Activated naive CD4-positive, alpha-beta T cell (primary cell): ENCODE results near the gene ECHS1.

Source experiments
- DNase-seq, 4 experiments: peaks; one replicate each; lab custom pipeline; 2025; lab: John Stamatoyannopoulos, UW

ECHS1 gene

GRCh38 chr10:133358162-133358924 lies 14.8 kb downstream of the ECHS1 start:
- DNase-seq: no peak

DNA sequence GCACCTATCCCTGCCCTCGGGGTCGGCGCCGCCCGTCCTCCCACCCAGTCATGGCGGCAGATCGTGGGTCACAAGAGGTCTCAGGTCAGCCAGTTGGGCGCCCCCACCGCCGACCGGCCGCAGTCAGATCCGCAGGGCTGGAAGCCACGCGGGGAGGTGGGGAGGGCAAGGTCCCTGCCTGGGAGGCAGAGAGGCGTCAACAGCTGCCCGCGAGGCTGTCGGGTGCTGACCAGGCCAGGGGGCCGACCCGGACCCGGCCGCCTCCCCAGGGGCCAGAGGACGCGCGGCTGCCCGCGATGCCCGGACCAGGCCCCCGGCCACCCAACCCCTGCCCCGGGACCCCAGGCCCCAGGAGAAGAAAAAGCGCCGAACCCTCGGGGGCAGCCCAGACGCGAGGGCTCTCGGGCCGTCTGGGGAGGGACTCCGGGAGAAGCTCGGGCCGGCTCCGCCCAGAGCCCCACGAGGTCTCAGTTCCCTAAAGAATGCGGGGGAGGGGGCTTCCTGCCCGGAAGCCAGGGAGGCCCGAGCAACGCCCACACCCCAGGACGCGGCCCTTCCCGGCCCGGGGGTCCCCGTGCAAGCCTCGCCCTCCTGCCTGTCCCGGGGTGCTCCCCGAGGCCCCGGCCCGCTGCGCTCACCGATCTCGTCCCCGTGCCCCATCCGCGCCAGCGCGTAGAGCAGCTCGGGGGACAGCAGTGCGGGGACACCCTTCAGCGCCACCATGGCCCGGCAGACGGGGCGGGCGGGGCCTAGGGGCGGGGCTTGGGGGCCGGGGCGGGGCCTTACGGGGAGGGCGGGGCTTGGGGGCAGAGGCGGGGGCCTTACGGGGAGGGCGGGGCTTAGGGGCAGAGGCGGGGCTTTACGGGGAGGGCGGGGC lies 15.6 kb downstream of the ECHS1 start, which contains the start of gene FUOM:
TSS of gene FUOM (minus strand) at position 735 of the 877 bp plus-strand sequence. CDS start at position 723, 12 bp downstream.
- DNase-seq: peak; percentile 40 to 71 (median 54)

DNA sequence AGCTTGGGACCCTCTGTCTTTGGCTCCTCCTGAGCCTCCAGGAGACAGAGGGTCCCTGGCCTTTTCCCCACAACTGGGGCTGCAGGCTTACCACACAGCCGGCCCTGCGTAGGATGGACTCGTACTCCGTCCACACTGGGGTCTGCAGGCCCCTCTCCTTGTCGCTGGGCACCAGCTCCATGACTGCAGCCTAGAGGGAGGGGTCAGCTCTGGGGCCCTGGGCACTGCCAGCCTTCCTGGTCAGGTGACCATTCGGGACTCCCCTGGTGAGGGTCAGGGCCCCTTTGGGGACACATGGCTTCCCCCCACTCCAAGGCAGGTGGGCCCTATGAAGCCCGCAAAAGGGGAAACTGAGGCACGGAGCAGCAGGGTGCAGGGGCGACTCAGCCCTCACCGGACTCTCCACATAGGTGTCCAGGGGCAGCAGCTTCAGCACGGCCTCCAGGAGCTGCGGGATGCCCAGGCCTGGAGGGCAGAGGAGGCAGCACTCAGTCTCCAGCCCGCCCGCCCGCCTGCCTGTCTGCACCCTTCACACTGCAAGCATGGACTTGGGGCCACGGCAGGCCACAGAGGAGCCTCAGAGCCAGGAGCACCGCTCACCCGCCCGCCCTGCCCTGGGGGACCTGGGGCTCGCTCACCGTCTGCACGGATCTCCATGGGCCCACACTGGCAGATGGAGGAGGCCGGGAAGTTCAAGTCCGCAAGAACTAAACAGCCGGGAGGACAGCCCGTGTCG lies 16.4 kb downstream of the ECHS1 start:
- DNase-seq: no peak

- no peak for DNase-seq
Observed at GRCh38 chr10:133355991-133356390, 17.2 kb downstream of the ECHS1 start.

GRCh38 chr10:133355266-133355665 lies 17.9 kb downstream of the ECHS1 start:
- no peak for DNase-seq

DNA sequence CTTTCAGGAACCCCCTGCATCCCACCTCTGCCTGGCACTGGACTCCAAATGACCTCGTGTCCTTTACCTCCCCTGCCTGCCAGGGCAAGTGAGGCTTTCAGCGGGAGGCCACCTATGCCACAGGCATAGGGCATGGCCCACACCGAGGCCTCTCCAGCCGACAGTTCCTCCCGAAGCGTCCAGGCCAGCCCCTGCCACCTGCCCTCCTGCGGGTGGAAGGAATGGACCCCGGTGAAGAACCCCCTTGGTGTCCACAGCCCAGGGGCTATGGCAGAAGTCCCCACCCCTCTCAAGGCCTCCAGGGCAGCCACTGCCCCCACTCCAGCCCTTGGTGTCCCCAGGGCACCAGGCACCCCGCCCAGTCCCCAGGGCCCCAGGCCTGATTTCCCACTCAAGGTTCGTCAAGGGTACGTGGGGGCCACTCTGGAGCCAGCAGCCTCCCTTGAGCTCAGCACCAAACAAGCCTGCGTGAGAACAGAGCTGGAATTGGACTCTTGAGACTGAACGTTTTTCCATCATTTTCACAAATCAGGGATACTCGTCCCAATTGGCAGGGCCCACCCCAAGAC lies 18.4 kb downstream of the ECHS1 start:
- DNase-seq: no peak

DNA sequence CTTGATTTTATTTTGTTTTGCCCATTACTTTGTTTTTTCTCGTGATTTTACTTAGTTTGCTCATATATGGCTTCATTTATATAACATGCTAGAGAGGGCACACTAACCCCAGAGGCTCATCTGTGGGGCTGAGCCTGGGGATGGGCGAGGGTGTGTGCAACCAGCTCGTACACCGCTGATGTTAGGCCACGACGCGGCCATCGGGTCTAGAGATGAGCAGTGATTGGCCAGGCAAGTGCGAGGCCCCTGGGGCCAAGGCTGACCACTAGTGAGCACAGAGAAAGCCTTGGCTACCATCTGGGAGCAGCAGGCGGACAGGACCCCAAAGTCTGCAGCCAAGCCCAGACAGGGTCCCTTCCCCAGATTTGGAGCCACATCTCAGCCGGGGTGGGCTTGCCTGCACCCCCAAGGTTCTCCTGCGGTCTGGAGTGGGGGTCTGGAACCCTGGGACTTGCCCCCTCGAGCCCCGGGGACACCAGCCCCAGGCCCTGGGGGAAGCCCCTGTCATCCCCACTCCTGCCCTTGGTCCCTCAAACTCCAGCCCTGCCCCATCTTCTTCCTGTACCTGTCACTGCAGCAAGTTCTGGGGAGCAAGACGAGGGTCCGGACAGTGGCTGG lies 19.1 kb downstream of the ECHS1 start:
- DNase-seq: no peak

GRCh38 chr10:133353202-133353959 lies 19.8 kb downstream of the ECHS1 start:
- DNase-seq: no peak

DNA sequence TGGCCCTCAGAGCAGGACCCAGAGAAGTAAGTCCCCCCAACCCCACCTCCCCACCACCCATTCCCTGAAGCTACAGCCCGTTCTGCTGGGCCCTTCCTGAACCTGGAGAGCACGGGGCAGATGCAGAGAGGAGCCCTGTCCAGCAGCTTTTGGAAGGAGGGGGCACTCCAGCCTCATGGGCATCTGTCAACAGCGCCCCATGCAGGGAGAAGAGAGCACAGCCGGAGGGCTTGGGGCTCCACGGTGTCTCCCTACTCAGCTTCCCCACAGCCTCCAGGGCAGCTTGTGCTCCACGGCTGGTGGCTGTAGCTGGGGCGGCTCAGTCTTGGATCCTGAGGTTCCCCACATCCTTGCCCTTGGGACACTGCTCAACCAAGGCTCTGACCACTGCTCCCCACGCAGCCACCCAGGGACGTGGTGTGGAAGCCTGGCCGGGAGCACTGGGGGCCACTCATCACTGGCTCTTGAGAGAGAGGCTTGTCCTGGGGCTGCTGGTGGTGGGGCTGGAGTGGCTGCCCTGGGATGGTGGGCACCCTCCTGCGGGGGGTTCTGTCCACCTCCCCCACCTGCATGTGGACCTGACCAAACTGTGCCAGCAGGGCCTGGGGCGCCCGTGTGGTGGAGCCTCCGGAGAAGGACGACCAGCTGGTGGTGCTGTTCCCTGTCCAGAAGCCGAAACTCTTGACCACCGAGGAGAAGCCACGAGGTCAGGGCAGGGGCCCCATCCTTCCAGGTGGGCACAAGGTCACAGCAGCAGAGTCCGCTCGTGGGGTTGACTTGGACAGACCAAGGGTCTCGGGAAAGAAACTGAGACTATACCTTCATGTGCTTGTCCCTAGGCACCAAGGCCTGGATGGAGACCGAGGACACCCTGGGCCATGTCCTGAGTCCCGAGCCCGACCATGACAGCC lies 21.5 kb downstream of the ECHS1 start:
- DNase-seq: no peak

GRCh38 chr10:133350950-133351329 lies 22.2 kb downstream of the ECHS1 start:
- no peak for DNase-seq

GRCh38 chr10:133350283-133350949 lies 22.7 kb downstream of the ECHS1 start:
- DNase-seq: no peak

- no peak for DNase-seq
Observed at GRCh38 chr10:133349577-133350011, 23.6 kb downstream of the ECHS1 start.

DNA sequence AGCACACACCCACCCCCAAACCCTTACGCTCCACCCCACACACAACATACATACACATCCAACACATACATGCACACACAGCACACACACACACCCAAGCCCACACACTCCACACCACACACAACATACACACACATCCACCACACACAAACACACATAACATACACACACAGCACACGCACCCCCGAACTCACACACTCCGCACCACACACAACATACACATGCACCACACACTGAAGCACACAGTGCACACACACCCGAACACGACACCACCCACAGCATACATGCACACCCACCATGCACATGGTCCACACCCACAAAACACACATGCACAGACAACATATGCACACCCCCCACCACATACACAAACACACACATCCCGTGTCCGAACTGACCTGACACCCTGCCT lies 24.0 kb downstream of the ECHS1 start:
- no peak for DNase-seq

GRCh38 chr10:133347710-133348517 lies 25.2 kb downstream of the ECHS1 start:
- DNase-seq: no peak

GRCh38 chr10:133346413-133346812 lies 26.7 kb downstream of the ECHS1 start:
- DNase-seq: no peak

DNA sequence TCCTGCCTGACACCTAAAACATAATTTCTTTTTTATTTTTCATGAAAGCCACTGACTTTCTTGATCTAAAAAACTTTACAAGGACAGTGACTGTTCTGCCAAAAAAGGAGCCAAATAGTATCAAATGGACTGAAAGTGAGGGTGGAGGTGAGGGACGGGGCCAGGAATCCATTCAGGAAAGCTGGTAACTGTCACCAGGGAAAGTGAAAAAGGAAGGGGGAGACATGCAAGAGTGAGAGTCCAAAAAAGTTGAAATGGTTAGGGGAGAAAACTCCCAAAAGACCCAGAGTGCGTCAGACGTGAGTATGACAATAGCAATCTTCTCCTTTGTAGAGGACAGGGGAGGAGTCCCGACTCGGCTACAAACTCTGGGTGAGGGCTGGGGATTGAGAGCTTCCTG lies 28.9 kb downstream of the ECHS1 start:
- no peak for DNase-seq

- no peak for DNase-seq
Observed at GRCh38 chr10:133343558-133343957, 29.6 kb downstream of the ECHS1 start.

DNA sequence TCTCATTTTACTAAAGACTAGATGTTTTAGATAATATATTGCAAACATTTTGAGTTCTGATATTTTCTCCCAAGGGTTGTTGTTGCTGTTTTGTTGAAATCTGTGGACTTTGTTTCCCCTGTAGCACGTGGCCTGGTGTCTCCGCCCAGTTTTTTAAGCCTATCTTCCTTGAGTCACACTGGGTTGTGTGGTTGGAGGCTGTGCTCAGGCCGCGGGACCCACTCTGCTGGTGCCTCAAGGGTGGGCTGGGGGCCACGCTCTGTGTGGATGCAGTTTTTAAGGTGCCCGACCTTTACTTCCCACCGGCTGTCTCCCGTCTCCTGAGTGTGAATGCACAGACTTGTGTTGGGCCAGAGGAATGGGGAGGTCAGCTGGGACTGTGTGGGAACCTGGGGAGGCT lies 30.2 kb downstream of the ECHS1 start:
- no peak for DNase-seq
